Upper lobe of left lung (tissue), 6 donors: ENCODE results near the gene KLHL18. TPM values are rescaled to one million over a fixed set of nuclear protein-coding genes. Genes with fewer than 3 reads are reported as not detected.

Experiments
- ATAC-seq, 2 donors: fragments of 200-7000 bp; cut with Tn5 transposase; one replicate each; pipeline ENCODE4 v1.9.1; 2022; ENCODE audit warnings: mild to moderate bottlenecking in 2 of 2, moderate library complexity in 2 of 2; ENCODE audit not compliant: low FRiP score in 2 of 2
- DNase-seq, 2 donors: peaks; one replicate each; pipeline ENCODE4 v3.0.0-alpha.2; 2019 to 2020
- H3K27ac ChIP-seq, 4 donors: fragments of 200-600 bp; sonication (generic); one replicate each; pipeline ENCODE4 v1.5.1; 2016 to 2019
- H3K27me3 ChIP-seq, 4 donors: fragments of 200-600 bp; sonication (generic); one replicate each; pipeline ENCODE4 v1.5.1; 2017 to 2019
- H3K36me3 ChIP-seq, 4 donors: fragments of 200-600 bp; sonication (generic); one replicate each; pipeline ENCODE4 v1.5.1; 2016 to 2019
- H3K4me1 ChIP-seq, 4 donors: fragments of 200-600 bp; sonication (generic); one replicate each; pipeline ENCODE4 v1.5.1; 2018 to 2019
- H3K4me3 ChIP-seq, 4 donors: fragments of 200-600 bp; sonication (generic); one replicate each; pipeline ENCODE4 v1.5.1; 2017 to 2019; ENCODE audit warnings: mild to moderate bottlenecking in 2 of 4, moderate library complexity in 1 of 4
- H3K9me3 ChIP-seq, 4 donors: fragments of 200-600 bp; sonication (generic); one replicate each; pipeline ENCODE4 v1.5.1; 2018 to 2019
- CTCF ChIP-seq, 6 experiments: fragments of 450-650 bp in 4 of 6; fragments of 200-600 bp in 2 of 6; sonication (generic) in 2 of 6; IDR thresholded peaks; one replicate each; pipeline ENCODE4 v1.5.1; 2016 to 2019; ENCODE audit warnings: antibody characterized with exemption in 6 of 6
- EP300 ChIP-seq, 4 donors: sonication (generic); formaldehyde crosslinking; IDR thresholded peaks; one replicate each; pipeline ENCODE4 v1.5.1; 2017; ENCODE audit warnings: antibody characterized with exemption in 4 of 4, control low read depth in 2 of 4
- POLR2A ChIP-seq, 4 donors: fragments of 450-650 bp; IDR thresholded peaks; one replicate each; pipeline ENCODE4 v1.5.1; 2016 to 2017; ENCODE audit warnings: antibody characterized with exemption in 4 of 4, mild to moderate bottlenecking in 2 of 4
- POLR2AphosphoS5 ChIP-seq, 2 donors: sonication (generic); formaldehyde crosslinking; IDR thresholded peaks; one replicate each; pipeline ENCODE4 v1.5.1; 2017; ENCODE audit warnings: antibody characterized with exemption in 2 of 2
- WGBS, 2 donors: methylation state at CpG; one replicate each; pipeline ENCODE4 v1.1.5; 2017 to 2018; 5-methylcytosine and 5-hydroxymethylcytosine counted together
- total RNA-seq, 6 donors: library from RNA; depleted of rRNA in 4 of 6; stranded (reverse); fragments of >200 nt in 4 of 6; gene quantifications; one replicate each; pipeline versions ENCODE4 v1.1.0 to v1.2.1, GENCODE V29; 2016 to 2021
- donor health status: DM: no; HTN: no; CAD: no; lungs with moderate emphysema.
- donor health status: DM: no; HTN: yes; CAD: no; lungs with severe emphysema.

Gene KLHL18
- total RNA-seq, 6 donors from 2014 or later, result 12.6 to 35.5 (median 19.4) TPM

GRCh38 chr3:47342812-47343211, 60.1 kb downstream of the KLHL18 start:
- H3K27me3 ChIP-seq, result no peaks in the 10 kb centered on the region
- DNase-seq, result no peak
- H3K9me3 ChIP-seq, result no peaks in the 10 kb centered on the region
- no peak overlapping the region for H3K4me3 ChIP-seq
- H3K36me3 ChIP-seq, result peaks cover 6 to 77% (median 43%) of the 10 kb centered on the region in 4 donors
- no peak for TF ChIP-seq POLR2A (IDR thresholded peaks at IDR 0.05)
- TF ChIP-seq EP300 (IDR thresholded peaks at IDR 0.05), result no peak
- no peak for TF ChIP-seq POLR2AphosphoS5 (IDR thresholded peaks at IDR 0.05)
- TF ChIP-seq CTCF (IDR thresholded peaks at IDR 0.05), result no peak
- peaks cover 0 to 10% (median 7%) of the 10 kb centered on the region in 4 donors for H3K4me1 ChIP-seq
- ATAC-seq, result no peak
- H3K27ac ChIP-seq, result no peak overlapping the region

- H3K27ac ChIP-seq, result no peak overlapping the region
- TF ChIP-seq POLR2AphosphoS5 (IDR thresholded peaks at IDR 0.05) (no peak), POLR2A (IDR thresholded peaks at IDR 0.05) (no peak), EP300 (IDR thresholded peaks at IDR 0.05) (no peak), CTCF (IDR thresholded peaks at IDR 0.05) (no peak)
- no peak overlapping the region for H3K4me3 ChIP-seq
- peaks cover 6 to 70% (median 41%) of the 10 kb centered on the region in 4 donors for H3K36me3 ChIP-seq
- peaks cover 0 to 10% (median 7%) of the 10 kb centered on the region in 4 donors for H3K4me1 ChIP-seq
- no peaks in the 10 kb centered on the region for H3K27me3 ChIP-seq
- ATAC-seq (no peak), DNase-seq (peak in 1 of 2 donors; percentile 55)
- H3K9me3 ChIP-seq, result no peaks in the 10 kb centered on the region
- 98% methylated on average over 9 to 17 of the region's 17 CpGs for WGBS, 2 donors
Measured at GRCh38 chr3:47343471-47343971, 60.8 kb downstream of the KLHL18 start.

DNA sequence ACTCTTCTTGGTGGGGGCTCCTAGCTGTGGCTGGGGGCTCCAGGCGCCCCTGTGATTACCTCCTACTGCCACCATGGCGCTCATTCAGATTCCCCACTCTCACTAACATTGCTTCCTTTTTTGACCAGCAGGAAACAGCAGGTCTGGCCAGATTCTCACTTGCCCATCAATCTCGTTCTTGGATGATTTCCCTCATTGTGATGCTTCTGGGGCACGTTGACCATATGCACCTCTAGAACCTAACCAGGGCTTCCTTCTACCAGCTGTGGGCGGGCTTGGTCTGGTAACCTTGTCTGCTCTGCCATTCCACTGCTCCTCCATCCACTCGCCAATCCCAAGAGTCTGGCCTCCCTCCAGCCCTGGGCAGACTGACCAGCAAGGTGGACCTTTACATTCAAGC, 62.2 kb downstream of the KLHL18 start:
- no peak for TF ChIP-seq POLR2AphosphoS5 (IDR thresholded peaks at IDR 0.05)
- TF ChIP-seq POLR2A (IDR thresholded peaks at IDR 0.05), result no peak
- no peak for TF ChIP-seq CTCF (IDR thresholded peaks at IDR 0.05)
- no peak for TF ChIP-seq EP300 (IDR thresholded peaks at IDR 0.05)
- DNase-seq (no peak), ATAC-seq (no peak)
- Histone ChIP-seq H3K27me3 (no peaks in the 10 kb centered on the region), H3K4me1 (peaks cover 0 to 10% (median 7%) of the 10 kb centered on the region in 4 donors), H3K36me3 (peaks cover under 1 to 56% (median 33%) of the 10 kb centered on the region in 4 donors), H3K4me3 (no peak overlapping the region), H3K27ac (no peak overlapping the region), H3K9me3 (no peaks in the 10 kb centered on the region)
- WGBS, 2 donors, result 70 to 72% methylated on average over 6 of the region's 6 CpGs

DNA sequence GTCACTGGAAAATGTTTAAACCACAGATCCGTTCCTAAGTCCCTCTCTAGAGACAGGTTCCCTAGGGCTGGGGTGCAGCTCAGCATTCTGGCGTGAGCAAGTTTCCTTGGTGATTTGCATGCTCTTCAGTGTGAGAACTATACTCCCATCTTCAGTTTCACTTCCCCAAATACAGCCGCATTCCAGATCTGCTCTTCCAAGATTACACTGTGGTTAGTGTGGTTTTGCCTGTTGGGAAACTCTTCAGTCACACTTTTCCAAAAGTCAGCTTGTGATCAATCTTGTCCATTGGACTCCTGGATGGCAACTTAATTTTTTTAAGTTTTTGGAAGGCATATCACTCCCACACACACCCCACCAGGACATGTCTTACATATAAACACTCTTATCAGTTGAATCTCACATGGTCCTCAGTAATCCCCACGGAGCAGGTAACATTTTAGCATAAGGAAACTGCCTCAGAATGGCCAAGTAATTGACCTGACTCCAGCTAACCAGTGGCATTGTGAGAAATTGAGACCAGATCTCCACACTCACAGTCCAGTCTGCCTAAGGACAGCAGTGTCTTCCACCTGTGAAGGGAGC, 64.6 kb downstream of the KLHL18 start:
- no peak overlapping the region for H3K4me3 ChIP-seq
- peak; percentile 30 to 85 for ATAC-seq
- H3K36me3 ChIP-seq, result peaks cover 0 to 33% (median 21%) of the 10 kb centered on the region in 4 donors
- H3K27me3 ChIP-seq, result no peaks in the 10 kb centered on the region
- TF ChIP-seq CTCF (IDR thresholded peaks at IDR 0.05) (no peak), POLR2AphosphoS5 (IDR thresholded peaks at IDR 0.05) (no peak), POLR2A (IDR thresholded peaks at IDR 0.05) (no peak), EP300 (IDR thresholded peaks at IDR 0.05) (no peak)
- peak overlapping the region in 1 of 4 donors; percentile 17 for H3K27ac ChIP-seq
- no peaks in the 10 kb centered on the region for H3K9me3 ChIP-seq
- WGBS, 2 donors, result 49 to 52% methylated on average over 4 of the region's 4 CpGs
- peak in 1 of 2 donors; percentile 22 for DNase-seq
- H3K4me1 ChIP-seq, result peaks cover 0 to 10% (median 7%) of the 10 kb centered on the region in 4 donors
